NCI-H345 treated with DMSO at 0.1 percent for 48 hours (cell line): ENCODE measurements around the gene CAV3.

Experiments
- DNase-seq: peaks from one replicate; lab custom pipeline; 2025; ENCODE audit not compliant: unreplicated experiment; lab: John Stamatoyannopoulos, UW

CAV3 gene

GRCh38 chr3:8760506-8760905 is 26.9 kb downstream of the CAV3 start:
- DNase-seq, result no peak

GRCh38 chr3:8761866-8762265 is 28.3 kb downstream of the CAV3 start:
- DNase-seq, result no peak

- no peak for DNase-seq
These were observed 29.2 kb downstream of the CAV3 start for GRCh38 chr3:8762607-8763377.

- no peak for DNase-seq
These were observed 30.9 kb downstream of the CAV3 start for GRCh38 chr3:8764528-8764927.

- no peak for DNase-seq
These were observed 31.9 kb downstream of the CAV3 start for GRCh38 chr3:8765528-8765927.

GRCh38 chr3:8766148-8766547 is 32.5 kb downstream of the CAV3 start:
- DNase-seq, result no peak

- no peak for DNase-seq
These were observed 33.7 kb downstream of the CAV3 start for GRCh38 chr3:8767256-8767666.

- DNase-seq, result peak; percentile 44
These were observed 34.2 kb downstream of the CAV3 start for GRCh38 chr3:8767667-8768363.

- no peak for DNase-seq
These were observed 34.9 kb downstream of the CAV3 start for GRCh38 chr3:8768364-8769087.

GRCh38 chr3:8769088-8769822 is 35.7 kb downstream of the CAV3 start, which contains the start of gene OXTR:
Gene OXTR (minus strand): TSS chr3:8769613. CDS start chr3:8768187, 1,426 bp downstream.
- peak; percentile 34 for DNase-seq

GRCh38 chr3:8773941-8774542 is 40.4 kb downstream of the CAV3 start:
- no peak for DNase-seq

GRCh38 chr3:8775181-8775580 is 41.6 kb downstream of the CAV3 start:
- DNase-seq, result no peak

GRCh38 chr3:8775602-8776001 is 42.0 kb downstream of the CAV3 start:
- DNase-seq, result no peak

- no peak for DNase-seq
These were observed 42.8 kb downstream of the CAV3 start for GRCh38 chr3:8776406-8776805.

- no peak for DNase-seq
These were observed 43.8 kb downstream of the CAV3 start for GRCh38 chr3:8777201-8777977.

GRCh38 chr3:8777978-8778267 is 44.3 kb downstream of the CAV3 start:
- DNase-seq, result no peak

GRCh38 chr3:8778475-8778874 is 44.9 kb downstream of the CAV3 start:
- no peak for DNase-seq

GRCh38 chr3:8780279-8780678 is 46.7 kb downstream of the CAV3 start:
- DNase-seq, result no peak

- no peak for DNase-seq
These were observed 51.3 kb downstream of the CAV3 start for GRCh38 chr3:8784676-8785435.
